Testis (tissue), 2 donors: Measurements from ENCODE around the gene RHBDD3.

Experiments
- CTCF ChIP-seq, 3 experiments: fragments of 450-650 bp in 2 of 3; fragments of 200-600 bp in 1 of 3; sonication (generic) in 1 of 3; IDR thresholded peaks; one replicate each; pipeline ENCODE4 v1.5.1; 2016 to 2019; ENCODE audit warnings: antibody characterized with exemption in 3 of 3, mild to moderate bottlenecking in 2 of 3, moderate library complexity in 1 of 3
- POLR2A ChIP-seq: fragments of 450-650 bp; IDR thresholded peaks from one replicate; pipeline ENCODE4 v1.6.1; 2017; ENCODE audit warnings: antibody characterized with exemption, mild to moderate bottlenecking, moderate library complexity

- TF ChIP-seq CTCF (IDR thresholded peaks at IDR 0.05), result no peak
- no peak for TF ChIP-seq POLR2A
Observed at GRCh38 chr22:29254286-29254660, 13.5 kb downstream of the RHBDD3 start.
